ENCODE data around the gene NCK2. TPM values are rescaled to one million over a fixed set of nuclear protein-coding genes. Genes with fewer than 3 reads are reported as not detected.

The NCK2 gene
- total and polyA plus RNA-seq, 2 of the 13 experiments (the other 11 are each of a cell fraction or from before 2014, with no cell fraction given): 14.8 to 23.5 TPM

- Histone ChIP-seq H3K36me3 (replicated peaks in 1 of 2; ENCODE audit: control insufficient read depth in 1 of 2, insufficient read depth in 2 of 2, low read length in 2 of 2) (no peaks in the 10 kb centered on the region), H3K4me2 (ENCODE audit: low read depth, low read length) (no peak overlapping the region), H4K20me1 (ENCODE audit: insufficient read depth, low read length) (peaks cover 2% of the 10 kb centered on the region), H2AFZ (ENCODE audit: low read length) (no peak overlapping the region), H3K79me2 (ENCODE audit: insufficient read depth, low read length) (peaks cover 30% of the 10 kb centered on the region), H3K4me1 (ENCODE audit: insufficient read depth, low read length) (0 out of 2 replicates have a peak, but pooled peaks cover 7% of the 10 kb centered on the region), H3K9me3 (ENCODE audit: low read length) (no peaks in the 10 kb centered on the region), H3K27me3 (ENCODE audit: control insufficient read depth in 1 of 2, insufficient read depth in 2 of 2, low read length in 2 of 2) (no peaks in the 10 kb centered on the region), H3K4me3 (replicated peaks in 1 of 3; ENCODE audit: insufficient read depth in 1 of 3, low read depth in 2 of 3, low read length in 3 of 3) (no peak overlapping the region), H3K9ac (ENCODE audit: insufficient read depth, low read depth, low read length) (no peak overlapping the region), H3K27ac (ENCODE audit: extremely low read length, insufficient read depth, low read length) (no peak overlapping the region)
- BruUV-seq (replicated peaks): no TSS peak
- in situ Hi-C loops (cut with HindIII; ENCODE audit: extremely low pct_ligation_motif_present, low pct_unique_long_range_greater_than_20kb) (no loop called here), intact Hi-C loops (cut with micrococcal nuclease; ENCODE audit: unreplicated experiment) (no loop called here)
- DNase-seq (ENCODE audit: low spot score): no peak
- no peak for FAIRE-seq
- TF ChIP-seq ZNF619 (CRISPR knock-in tag; IDR thresholded peaks at IDR 0.05): no peak
- TF ChIP-seq ZNF672 (CRISPR knock-in tag; IDR thresholded peaks at IDR 0.05): no peak
- no peak for TF ChIP-seq CBX1 (IDR thresholded peaks at IDR 0.05; ENCODE audit: low read depth)
- TF ChIP-seq YEATS4 (CRISPR knock-in tag; IDR thresholded peaks at IDR 0.05; ENCODE audit: borderline replicate concordance): no peak
- no peak for TF ChIP-seq ZFX (CRISPR knock-in tag; IDR thresholded peaks at IDR 0.05; ENCODE audit: low read depth)
- TF ChIP-seq ZNF761 (CRISPR knock-in tag; conservative IDR thresholded peaks at IDR 0.05): no peak
- TF ChIP-seq PCBP1 (IDR thresholded peaks at IDR 0.05; ENCODE audit: borderline replicate concordance, low read depth, low read length): no peak
- no peak for TF ChIP-seq MIER3 (CRISPR knock-in tag; IDR thresholded peaks at IDR 0.05; ENCODE audit: borderline replicate concordance)
- no peak for TF ChIP-seq ETV5 (CRISPR knock-in tag; IDR thresholded peaks at IDR 0.05; ENCODE audit: borderline replicate concordance)
- no peak for TF ChIP-seq CREB3 (CRISPR knock-in tag; IDR thresholded peaks at IDR 0.05)
- no peak for TF ChIP-seq KDM5B (CRISPR knock-in tag; IDR thresholded peaks at IDR 0.05; ENCODE audit: borderline replicate concordance)
- no peak for TF ChIP-seq ZNF124 (CRISPR knock-in tag; IDR thresholded peaks at IDR 0.05)
- TF ChIP-seq UBTF (CRISPR knock-in tag; IDR thresholded peaks at IDR 0.05): no peak
- TF ChIP-seq HIC2 (CRISPR knock-in tag; IDR thresholded peaks at IDR 0.05; ENCODE audit: low read depth): no peak
- TF ChIP-seq THRA (CRISPR knock-in tag; IDR thresholded peaks at IDR 0.05; ENCODE audit: borderline replicate concordance): no peak
- TF ChIP-seq WIZ (CRISPR knock-in tag; IDR thresholded peaks at IDR 0.05): no peak
- no peak for TF ChIP-seq TRIM22 (IDR thresholded peaks at IDR 0.05)
- TF ChIP-seq RFX5 (IDR thresholded peaks at IDR 0.05; ENCODE audit: low read depth, low read length): no peak
- ChIA-PET CTCF (ENCODE audit: low intra/inter-chr PET ratio, low total read pairs) (no interaction called here), POLR2A (no interaction called here)
- 98% methylated on average over 11 of the region's 12 CpGs for WGBS (ENCODE audit: low lambda C conversion rate)
- ATAC-seq: no peak
Observed at GRCh38 chr2:105760639-105761337, 16.1 kb downstream of the NCK2 start.

Data from HepG2 (cell line).